Middle frontal gyrus (tissue), 1 donor: ENCODE data around the gene USF1.
"Not testable (repeated sequence)": the region's sequence is repeated elsewhere in the genome, so short reads cannot be mapped to it uniquely, and the experiment has no call there.

Experiments
- DNase-seq: peaks from one replicate; pipeline ENCODE4 v3.0.0-alpha.2; 2015; ENCODE audit warnings: low spot score; ENCODE audit errors: extremely low spot score

USF1 gene

GRCh38 chr1:161079436-161080110, 33.8 kb upstream of the USF1 start:
- no peak for DNase-seq

- DNase-seq, result no peak
Observed at GRCh38 chr1:161077426-161077825, 31.6 kb upstream of the USF1 start.

- no peak for DNase-seq
Observed at GRCh38 chr1:161076410-161076809, 30.6 kb upstream of the USF1 start.

- no peak for DNase-seq
Observed at GRCh38 chr1:161074676-161075368, 29.0 kb upstream of the USF1 start.

GRCh38 chr1:161073474-161074121, 27.8 kb upstream of the USF1 start:
- no peak for DNase-seq

- DNase-seq, result no peak
Observed at GRCh38 chr1:161072751-161073449, 27.1 kb upstream of the USF1 start.

GRCh38 chr1:161071886-161072371, 26.2 kb upstream of the USF1 start:
- no peak for DNase-seq

- no peak for DNase-seq
Observed at GRCh38 chr1:161070761-161071160, 25.0 kb upstream of the USF1 start.

- no peak for DNase-seq
Observed at GRCh38 chr1:161069731-161070270, 24.0 kb upstream of the USF1 start, which contains the start of gene ARHGAP30. ARHGAP30 (minus strand) TSS chr1:161069891; CDS start chr1:161069624, 267 bp downstream.

- DNase-seq, result no peak
Observed at GRCh38 chr1:161069241-161069640, 23.5 kb upstream of the USF1 start.

- no peak for DNase-seq
Observed at GRCh38 chr1:161068306-161069234, 22.8 kb upstream of the USF1 start.

- no peak for DNase-seq
Observed at GRCh38 chr1:161066694-161067093, 20.9 kb upstream of the USF1 start.

- DNase-seq, result not testable (repeated sequence)
Observed at GRCh38 chr1:161065681-161066080, 19.9 kb upstream of the USF1 start.

- not testable (repeated sequence) for DNase-seq
Observed at GRCh38 chr1:161063936-161064335, 18.2 kb upstream of the USF1 start.

GRCh38 chr1:161061419-161061818, 15.6 kb upstream of the USF1 start:
- DNase-seq, result no peak

GRCh38 chr1:161059293-161059692, 13.5 kb upstream of the USF1 start:
- no peak for DNase-seq

GRCh38 chr1:161054805-161055204, 9.0 kb upstream of the USF1 start:
- no peak for DNase-seq

GRCh38 chr1:161054232-161054631, 8.5 kb upstream of the USF1 start:
- DNase-seq, result no peak

GRCh38 chr1:161052899-161053298, 7.1 kb upstream of the USF1 start:
- DNase-seq, result no peak

GRCh38 chr1:161051219-161051618, 5.4 kb upstream of the USF1 start:
- no peak for DNase-seq
